HCT116 (cell line): ENCODE measurements around the gene SPEM3. TPM values are rescaled to one million over a fixed set of nuclear protein-coding genes. Genes with fewer than 3 reads are reported as not detected.

ENCODE experiments used
- ATAC-seq: fragments of 200-7000 bp; cut with Tn5 transposase; 2 replicates; pipeline ENCODE4 v1.9.1; 2020; ENCODE audit warnings: mild to moderate bottlenecking, moderate library complexity
- BruUV-seq: library from RNA; stranded (reverse); fragments of 400-500 nt; replicated peaks from 2 replicates; lab custom pipeline; 2021; lab: Mats Ljungman, UMichigan
- CTCF ChIA-PET: fragments of 300-600 bp; sonication (Branson Sonifier 250); formaldehyde crosslinking; loops from one replicate; lab custom pipeline; 2021; ENCODE audit warnings: antibody characterized with exemption; lab: Charles Lee
- POLR2A ChIA-PET: fragments of 300-600, 350-600 bp; sonication (Branson Sonifier 250); formaldehyde crosslinking; loops from one replicate; lab custom pipeline; 2021; ENCODE audit warnings: antibody characterized with exemption; lab: Charles Lee
- RAD21 ChIA-PET, 2 experiments: fragments of 300-600 bp; sonication (Branson Sonifier 250); formaldehyde crosslinking; loops; one replicate each; lab custom pipeline; 2023; ENCODE audit warnings: low total read pairs in 2 of 2; ENCODE audit not compliant: uncharacterized antibody in 2 of 2, unreplicated experiment in 2 of 2, low non-redundant PET in 1 of 2; lab: Charles Lee
- DNase-seq: peaks from one replicate; pipeline ENCODE4 v3.0.0-alpha.2; 2010; ENCODE audit warnings: low read depth, low spot score
- H2AFZ ChIP-seq: fragments of 200-600 bp; shearing (Covaris generic), sonication (generic); 2 replicates; pipeline ENCODE4 v1.6.1; 2017; ENCODE audit warnings: low read depth, mixed run types, mixed read lengths, antibody characterized with exemption, low read length; ENCODE audit not compliant: poor library complexity, severe bottlenecking
- H3K27ac ChIP-seq: 2 replicates; pipeline ENCODE4 v1.5.1; 2012; ENCODE audit warnings: low read depth, low read length
- H3K27me3 ChIP-seq: fragments of 200-600 bp; sonication (generic); 2 replicates; pipeline ENCODE4 v1.6.1; 2016; ENCODE audit warnings: mixed run types, low read length, mixed read lengths; ENCODE audit not compliant: insufficient read depth
- H3K36me3 ChIP-seq, 2 experiments: fragments of 200-500 bp in 1 of 2; fragments of 200-600 bp in 1 of 2; sonication (Bioruptor generic) in 1 of 2; sonication (generic) in 1 of 2; 2 replicates each; pipeline versions ENCODE4 v1.5.1 to v1.6.1; 2014 to 2016; ENCODE audit warnings: low read length in 2 of 2, inconsistent platforms in 1 of 2, mixed read lengths in 1 of 2, mixed run types in 1 of 2; ENCODE audit not compliant: insufficient read depth in 2 of 2, control insufficient read depth in 1 of 2
- H3K4me1 ChIP-seq, 2 experiments: fragments of 200-600 bp in 1 of 2; sonication (generic) in 1 of 2; 2 replicates each; pipeline versions ENCODE4 v1.5.1 to v1.6.1; 2012 to 2017; ENCODE audit warnings: low read length in 2 of 2, inconsistent platforms in 1 of 2, mild to moderate bottlenecking in 1 of 2, mixed read lengths in 1 of 2, mixed run types in 1 of 2, moderate library complexity in 1 of 2; ENCODE audit not compliant: insufficient read depth in 2 of 2, control insufficient read depth in 1 of 2
- H3K4me2 ChIP-seq: fragments of 200-600 bp; sonication (generic); 2 replicates; pipeline ENCODE4 v1.6.1; 2017; ENCODE audit warnings: mixed run types, low read length, mixed read lengths
- H3K4me3 ChIP-seq, 2 experiments: fragments of 200-600 bp in 1 of 2; sonication (generic) in 1 of 2; replicated peaks in 1 of 2; 2 replicates each; pipeline ENCODE4 v1.5.1; 2011 to 2016; ENCODE audit warnings: low read length in 2 of 2, control low read depth in 1 of 2, low read depth in 1 of 2, mild to moderate bottlenecking in 1 of 2, mixed read lengths in 1 of 2, mixed run types in 1 of 2
- H3K79me2 ChIP-seq: fragments of 200-600 bp; sonication (generic); 2 replicates; pipeline ENCODE4 v1.6.1; 2017; ENCODE audit warnings: mild to moderate bottlenecking, mixed run types, low read length, moderate library complexity, mixed read lengths; ENCODE audit not compliant: insufficient read depth
- H3K9ac ChIP-seq: fragments of 200-600 bp; sonication (generic); 2 replicates; pipeline ENCODE4 v1.6.1; 2016; ENCODE audit warnings: low read length, mixed read lengths
- H3K9me2 ChIP-seq: fragments of 200-600 bp; sonication (generic), shearing (Covaris generic); 2 replicates; pipeline ENCODE4 v1.6.1; 2017; ENCODE audit warnings: mixed run types, mild to moderate bottlenecking, moderate library complexity; ENCODE audit not compliant: insufficient read depth
- H3K9me3 ChIP-seq, 2 experiments: fragments of 200-500 bp in 1 of 2; fragments of 200-600 bp in 1 of 2; sonication (Bioruptor generic) in 1 of 2; sonication (generic) in 1 of 2; 2 replicates each; pipeline ENCODE4 v1.6.1; 2014 to 2017; ENCODE audit warnings: low read length in 2 of 2, mixed read lengths in 2 of 2, inconsistent platforms in 1 of 2, low read depth in 1 of 2, mild to moderate bottlenecking in 1 of 2, mixed run types in 1 of 2, moderate library complexity in 1 of 2; ENCODE audit not compliant: control insufficient read depth in 1 of 2, insufficient read depth in 1 of 2
- H4K20me1 ChIP-seq: fragments of 200-600 bp; sonication (generic), shearing (Covaris generic); 2 replicates; pipeline ENCODE4 v1.6.1; 2017; ENCODE audit warnings: mixed run types, mild to moderate bottlenecking, moderate library complexity; ENCODE audit not compliant: insufficient read depth
- CTCF ChIP-seq, 3 experiments: fragments of 200-600 bp in 1 of 3; sonication (generic) in 1 of 3; IDR thresholded peaks in 2 of 3; conservative IDR thresholded peaks in 1 of 3; 2 replicates each; pipeline ENCODE4 v1.5.1; 2012 to 2017; ENCODE audit warnings: low read depth in 2 of 3, low read length in 2 of 3, antibody characterized with exemption in 1 of 3, borderline replicate concordance in 1 of 3, control low read depth in 1 of 3, mild to moderate bottlenecking in 1 of 3, mixed read lengths in 1 of 3, mixed run types in 1 of 3, moderate library complexity in 1 of 3; ENCODE audit not compliant: insufficient read depth in 1 of 3
- POLR2A ChIP-seq: IDR thresholded peaks from 2 replicates; pipeline ENCODE4 v1.7.0; 2011; ENCODE audit warnings: borderline replicate concordance; ENCODE audit not compliant: insufficient read depth, insufficient read length; ENCODE audit errors: extremely low read depth
- POLR2AphosphoS5 ChIP-seq: IDR thresholded peaks from 2 replicates; pipeline ENCODE4 v1.6.1; 2011; ENCODE audit warnings: mild to moderate bottlenecking, low read depth, low read length, moderate library complexity
- SIN3A ChIP-seq: IDR thresholded peaks from 2 replicates; pipeline ENCODE4 v1.6.1; 2012; ENCODE audit warnings: low read depth
- SP1 ChIP-seq: IDR thresholded peaks from 2 replicates; pipeline ENCODE4 v1.6.1; 2012; ENCODE audit warnings: low read depth
- TCF7L2 ChIP-seq: IDR thresholded peaks from 2 replicates; pipeline ENCODE4 v1.7.0; 2011; ENCODE audit warnings: borderline replicate concordance, inconsistent platforms; ENCODE audit not compliant: insufficient read depth, insufficient read length; ENCODE audit errors: extremely low read depth
- YY1 ChIP-seq: IDR thresholded peaks from 2 replicates; pipeline ENCODE4 v1.6.1; 2011; ENCODE audit warnings: low read length, low read depth, moderate library complexity, mild to moderate bottlenecking; ENCODE audit not compliant: insufficient replicate concordance; ENCODE audit errors: extremely low read depth
- ZNF274 ChIP-seq: fragments of 200-500 bp; sonication (Bioruptor generic); IDR thresholded peaks from 2 replicates; pipeline ENCODE4 v1.6.1; 2014; ENCODE audit warnings: mild to moderate bottlenecking, low read depth, low read length, inconsistent platforms
- intact Hi-C: fragments of 100-400 bp; cut with micrococcal nuclease; formaldehyde crosslinking; loops from 2 replicates; pipeline ENCODE4 v1.10.0; 2022
- total RNA-seq: library from RNA; stranded (reverse); gene quantifications from one replicate; pipeline ENCODE4 v1.2.1, GENCODE V29; 2021; ENCODE audit not compliant: unreplicated experiment

SPEM3 gene
- total RNA-seq, 1 experiment from 2014 or later: not detected

DNA sequence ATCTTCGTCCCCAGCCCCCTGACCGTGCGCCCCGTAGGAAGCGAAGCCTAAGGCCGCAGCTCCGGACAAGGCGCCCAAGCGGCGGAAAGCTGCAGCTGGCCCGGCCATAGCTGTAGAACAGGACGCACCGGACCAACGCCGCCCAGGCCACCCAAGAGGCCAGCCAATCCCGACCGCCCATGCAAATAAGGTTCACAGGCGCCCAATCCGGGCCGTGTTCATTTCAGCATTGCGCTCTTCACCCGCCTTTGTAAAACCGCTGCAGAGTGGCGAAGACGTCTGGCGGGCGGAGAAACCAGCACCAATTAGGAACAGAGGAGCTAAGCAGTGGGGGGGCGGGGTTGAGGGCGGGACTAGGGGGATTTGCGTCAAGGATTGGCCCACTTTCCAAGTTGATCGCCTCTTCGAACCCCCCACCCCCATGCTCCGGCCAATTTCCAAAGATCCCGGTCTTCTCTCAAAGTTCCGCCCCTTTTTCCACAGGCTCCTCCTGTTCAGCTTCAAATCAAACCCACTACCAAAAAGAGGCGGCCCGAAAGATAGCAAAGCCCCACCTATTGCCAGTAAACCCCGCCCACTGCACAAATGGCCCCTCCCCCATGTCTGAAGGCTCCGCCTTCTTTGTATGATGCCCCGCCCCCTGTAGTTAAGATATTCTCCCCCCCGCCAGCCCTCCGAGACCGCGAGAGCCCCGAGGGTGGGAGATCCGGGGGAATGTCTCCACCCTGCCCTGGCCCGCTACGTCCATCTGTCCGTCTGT lies 24.5 kb upstream of the SPEM3 start, which contains the start of gene TMEM256:
Gene TMEM256, minus strand, starts transcription at position 121 of the 760 bp plus-strand sequence. Its CDS starts 13 bp downstream, at position 108.
- no peaks in the 10 kb centered on the region for H4K20me1 ChIP-seq
- no peaks in the 10 kb centered on the region for H3K9me3 ChIP-seq
- no peaks in the 10 kb centered on the region for H3K9me2 ChIP-seq
- H3K36me3 ChIP-seq: no peaks in the 10 kb centered on the region; a peak in 1 of 4 replicates
- ATAC-seq (peak; percentile 88), DNase-seq (peak; percentile 98)
- POLR2A ChIA-PET: interaction anchor here (0.6 to 2.3 kb wide), 32 partner anchors 9 to 453 kb away, joined by 3 to 33 read pairs (median 4); partner anchors contain the start of genes ACAP1, MPDU1, NAA38 and NEURL4
- peak within 1 kb of the TSS; percentile 84 for H3K9ac ChIP-seq
- intact Hi-C loops: loop anchor here (1.0 kb wide), 1 partner anchor 31 kb away; the partner anchor contains the start of gene TMEM102
- peak within 1 kb of the TSS; percentile 70 for H3K27ac ChIP-seq
- no peaks in the 10 kb centered on the region for H3K27me3 ChIP-seq
- CTCF ChIA-PET: interaction anchor here (0.6 to 1.4 kb wide), 9 partner anchors 10 to 438 kb away, joined by 3 to 20 read pairs (median 4); partner anchors contain the start of genes PLSCR3, TMEM102, TMEM95 and TNK1
- peaks cover 8% of the 10 kb centered on the region for H3K79me2 ChIP-seq
- no TSS peak for BruUV-seq
- TF ChIP-seq YY1: peak; percentile 86
- no peak for TF ChIP-seq ZNF274
- TF ChIP-seq SIN3A: 0 out of 2 replicates have a peak, but pooled peaks have one; percentile 47
- TF ChIP-seq CTCF (IDR thresholded peaks at IDR 0.05 in 2 of 3, conservative IDR thresholded peaks at IDR 0.05 in 1 of 3; ENCODE audit: borderline replicate concordance in 1 of 3, insufficient read depth in 1 of 3, low read depth in 2 of 3, low read length in 2 of 3): no peak
- peak; percentile 93 for TF ChIP-seq SP1
- TF ChIP-seq TCF7L2: no peak
- TF ChIP-seq POLR2A: peak; percentile 87
- TF ChIP-seq POLR2AphosphoS5: peak; percentile 94
- no peak within 1 kb of the TSS for H2AFZ ChIP-seq
- H3K4me2 ChIP-seq: peak within 1 kb of the TSS; percentile 81
- peaks cover 33 to 48% of the 10 kb centered on the region in 2 experiments for H3K4me1 ChIP-seq
- RAD21 ChIA-PET: interaction anchor here (0.5 to 1.3 kb wide), 4 partner anchors 10 to 123 kb away, joined by 3 read pairs; partner anchors contain the start of genes NEURL4 (in 1 of the 2), PLSCR3 (in 1 of the 2) and SLC2A4 (in 1 of the 2)
- peak within 1 kb of the TSS; percentile 61 to 83 for H3K4me3 ChIP-seq
